ENCODE data around the gene LONP2. TPM values are rescaled to one million over a fixed set of nuclear protein-coding genes. Genes with fewer than 3 reads are reported as not detected.

LONP2 gene
- polyA plus RNA-seq, 3 donors = 21.5 to 35.6 (median 26.0) TPM

DNA sequence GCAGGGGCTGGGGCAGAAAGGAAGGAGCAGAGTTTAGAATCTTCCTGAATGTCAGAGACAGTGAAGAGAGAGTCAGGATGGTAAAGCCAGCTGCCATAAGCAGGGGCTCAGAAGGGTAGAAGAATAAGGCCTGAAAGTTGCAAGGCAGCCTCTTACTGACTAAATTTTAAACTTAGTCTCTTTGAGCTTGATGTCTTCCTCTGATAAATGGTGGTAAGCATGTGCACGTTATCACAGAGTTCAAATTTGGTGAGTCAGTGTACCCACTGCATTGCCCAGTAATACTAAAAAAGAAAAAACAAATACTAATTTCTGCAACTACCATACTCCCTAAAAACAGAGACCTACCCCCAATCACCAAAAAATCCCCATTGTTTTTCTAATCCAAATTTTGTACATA, 96.0 kb downstream of the LONP2 start:
- Histone ChIP-seq H2AFZ (ENCODE audit: insufficient read depth, low read depth, low read length, poor library complexity, severe bottlenecking) (no peak overlapping the region), H3K9ac (ENCODE audit: insufficient read depth, low read length, poor library complexity, severe bottlenecking) (no peak overlapping the region), H3K4me2 (replicated peaks; ENCODE audit: extremely low read depth, low read length, poor library complexity, severe bottlenecking) (no peak overlapping the region), H3K4me3 (replicated peaks in 1 of 3; ENCODE audit: low read depth in 2 of 3, low read length in 3 of 3) (no peak overlapping the region), H4K20me1 (ENCODE audit: insufficient read depth, low read length) (no peaks in the 10 kb centered on the region), H3K79me2 (ENCODE audit: insufficient read depth, low read length) (no peaks in the 10 kb centered on the region), H3K36me3 (replicated peaks in 1 of 2; ENCODE audit: control insufficient read depth in 1 of 2, insufficient read depth in 2 of 2, low read length in 2 of 2) (peaks cover 56 to 95% of the 10 kb centered on the region in 2 donors), H3K4me1 (ENCODE audit: control insufficient read depth in 1 of 2, insufficient read depth in 2 of 2, low read length in 2 of 2) (no peaks in the 10 kb centered on the region), H3K27me3 (ENCODE audit: control insufficient read depth in 2 of 2, insufficient read depth in 2 of 2, low read length in 2 of 2) (no peaks in the 10 kb centered on the region), H3K27ac (ENCODE audit: low read depth in 1 of 2, low read length in 2 of 2) (no peak overlapping the region), H3K9me3 (replicated peaks in 1 of 2; ENCODE audit: control insufficient read depth in 1 of 2, insufficient read depth in 1 of 2, low read length in 2 of 2) (no peaks in the 10 kb centered on the region)
- H3K36me3 Mint-ChIP-seq = peaks cover 65 to 89% of the 10 kb centered on the region in 2 donors
- DNase-seq = no peak
- peak overlapping the region in 3 of 7 donors; percentile 38 to 61 (median 44) for H3K27ac Mint-ChIP-seq
- peaks cover 0 to 2% (median 0%) of the 10 kb centered on the region in 3 donors for H3K27me3 Mint-ChIP-seq (ENCODE audit: low read depth in 3 of 3)
- TF ChIP-seq CTCF (IDR thresholded peaks at IDR 0.05) = no peak
- H3K4me3 Mint-ChIP-seq = no peak overlapping the region
- no peaks in the 10 kb centered on the region for H3K4me1 Mint-ChIP-seq
- H3K9me3 Mint-ChIP-seq = no peaks in the 10 kb centered on the region
- WGBS (ENCODE audit: insufficient coverage) = no CpG with 5 or more reads among the region's 1 CpG
- intact Hi-C loops (cut with micrococcal nuclease) = no loop called here

GRCh38 chr16:48342591-48342990, 98.5 kb downstream of the LONP2 start:
- Histone ChIP-seq H3K36me3 (replicated peaks in 1 of 2; ENCODE audit: control insufficient read depth in 1 of 2, insufficient read depth in 2 of 2, low read length in 2 of 2) (peaks cover 40 to 81% of the 10 kb centered on the region in 2 donors), H3K4me1 (ENCODE audit: control insufficient read depth in 1 of 2, insufficient read depth in 2 of 2, low read length in 2 of 2) (no peaks in the 10 kb centered on the region), H3K9ac (ENCODE audit: insufficient read depth, low read length, poor library complexity, severe bottlenecking) (no peak overlapping the region), H3K4me2 (replicated peaks; ENCODE audit: extremely low read depth, low read length, poor library complexity, severe bottlenecking) (no peak overlapping the region), H3K4me3 (replicated peaks in 1 of 3; ENCODE audit: low read depth in 2 of 3, low read length in 3 of 3) (no peak overlapping the region), H3K27ac (ENCODE audit: low read depth in 1 of 2, low read length in 2 of 2) (no peak overlapping the region), H4K20me1 (ENCODE audit: insufficient read depth, low read length) (peaks cover 2% of the 10 kb centered on the region), H3K79me2 (ENCODE audit: insufficient read depth, low read length) (no peaks in the 10 kb centered on the region), H2AFZ (ENCODE audit: insufficient read depth, low read depth, low read length, poor library complexity, severe bottlenecking) (no peak overlapping the region), H3K9me3 (replicated peaks in 1 of 2; ENCODE audit: control insufficient read depth in 1 of 2, insufficient read depth in 1 of 2, low read length in 2 of 2) (no peaks in the 10 kb centered on the region), H3K27me3 (ENCODE audit: control insufficient read depth in 2 of 2, insufficient read depth in 2 of 2, low read length in 2 of 2) (no peaks in the 10 kb centered on the region)
- TF ChIP-seq CTCF (IDR thresholded peaks at IDR 0.05) = no peak
- Mint-ChIP-seq H3K9me3 (peaks cover 0 to 2% (median 0%) of the 10 kb centered on the region in 7 donors), H3K27me3 (ENCODE audit: low read depth in 3 of 3) (no peaks in the 10 kb centered on the region), H3K36me3 (peaks cover 49 to 75% of the 10 kb centered on the region in 2 donors), H3K4me3 (no peak overlapping the region), H3K27ac (no peak overlapping the region), H3K4me1 (peaks cover 8% of the 10 kb centered on the region)
- 96% methylated on average over 2 of the region's 2 CpGs for WGBS (ENCODE audit: insufficient coverage)
- intact Hi-C loops (cut with micrococcal nuclease) = no loop called here
- no peak for DNase-seq
